GM19467 (cell line): Measurements from ENCODE around the gene GBP3.
A peak's percentile ranks its signal among the peaks of the same experiment; 100 is the strongest.
"Not testable (repeated sequence)": the region's sequence is repeated elsewhere in the genome, so short reads cannot be mapped to it uniquely, and the experiment has no call there.

Experiments used
- ATAC-seq: cut with Tn5 transposase; IDR thresholded peaks from one replicate; pipeline ENCODE4 v1.9.1; 2021; ENCODE audit warnings: mild to moderate bottlenecking, moderate library complexity; ENCODE audit not compliant: unreplicated experiment

GBP3 gene

GRCh38 chr1:89041119-89041641 is 18.5 kb upstream of the GBP3 start:
- peak; percentile 91 for ATAC-seq

- no peak for ATAC-seq
Observed at GRCh38 chr1:89040315-89040626, 17.6 kb upstream of the GBP3 start.

GRCh38 chr1:89037186-89037585 is 14.5 kb upstream of the GBP3 start:
- ATAC-seq, result no peak

DNA sequence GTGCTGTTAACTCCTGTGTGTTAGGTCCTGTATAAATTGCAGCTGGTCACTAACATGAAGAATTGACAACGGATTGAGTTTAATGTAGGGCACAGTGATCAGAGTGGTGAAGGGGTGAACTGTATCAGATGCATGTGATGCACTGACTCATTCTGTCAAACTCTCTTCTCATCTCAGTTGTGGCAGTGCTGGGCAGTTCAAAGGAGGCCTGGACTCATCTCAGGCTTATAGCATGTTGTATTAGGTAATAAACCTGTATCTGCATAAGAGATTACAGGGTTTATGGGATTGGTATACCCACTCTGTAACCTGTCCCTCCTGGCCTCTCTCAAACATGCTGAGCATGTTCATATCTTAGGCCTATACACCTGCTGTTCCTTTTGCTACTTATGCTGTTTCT is 12.4 kb upstream of the GBP3 start:
- ATAC-seq, result no peak

GRCh38 chr1:89034004-89034403 is 11.3 kb upstream of the GBP3 start:
- not testable (repeated sequence) for ATAC-seq

- not testable (repeated sequence) for ATAC-seq
Observed at GRCh38 chr1:89029051-89029450, 6.4 kb upstream of the GBP3 start.

- no peak for ATAC-seq
Observed at GRCh38 chr1:89025928-89026327, 3.3 kb upstream of the GBP3 start.

DNA sequence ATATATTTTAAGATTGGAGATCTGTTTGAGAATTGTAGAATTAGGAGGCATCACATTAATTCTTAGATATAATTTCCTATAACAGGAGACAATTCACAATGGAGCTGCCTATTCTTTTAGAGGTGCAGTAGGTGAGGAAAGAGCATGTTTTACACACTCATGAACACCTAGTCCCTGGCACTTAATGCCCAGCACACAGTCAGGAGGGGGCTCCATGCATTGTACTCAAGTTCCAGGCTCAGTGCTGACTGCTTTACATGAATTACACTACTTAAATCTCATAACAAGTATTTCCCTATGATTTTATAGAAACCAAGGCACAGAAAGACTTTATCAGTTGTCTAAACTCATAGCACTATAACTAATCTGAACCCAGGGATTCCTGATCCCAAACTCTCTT is 360 bp upstream of the GBP3 start:
- ATAC-seq, result no peak

- not testable (repeated sequence) for ATAC-seq
Observed at GRCh38 chr1:89018318-89018717, 4.3 kb downstream of the GBP3 start.

DNA sequence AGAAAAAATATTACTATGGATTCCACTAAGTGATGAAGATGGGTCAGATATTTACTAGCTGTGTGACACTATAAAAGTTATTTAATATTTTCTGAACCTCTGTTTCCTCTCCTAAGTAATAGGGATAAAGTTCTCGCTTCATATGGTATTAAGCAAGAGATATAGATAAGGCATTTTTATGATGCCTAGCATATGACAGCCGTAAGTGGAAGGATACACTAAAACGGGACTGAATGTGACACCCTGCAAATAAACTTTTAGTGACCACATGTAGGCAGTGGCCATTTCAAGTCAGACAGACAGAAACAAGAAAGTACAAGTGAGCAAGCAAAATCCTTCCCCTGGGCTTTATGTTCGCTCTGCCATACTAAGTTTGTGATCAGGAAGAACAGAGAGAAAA is 14.2 kb downstream of the GBP3 start:
- no peak for ATAC-seq

GRCh38 chr1:89005286-89006151 is 17.1 kb downstream of the GBP3 start:
- ATAC-seq, result no peak

DNA sequence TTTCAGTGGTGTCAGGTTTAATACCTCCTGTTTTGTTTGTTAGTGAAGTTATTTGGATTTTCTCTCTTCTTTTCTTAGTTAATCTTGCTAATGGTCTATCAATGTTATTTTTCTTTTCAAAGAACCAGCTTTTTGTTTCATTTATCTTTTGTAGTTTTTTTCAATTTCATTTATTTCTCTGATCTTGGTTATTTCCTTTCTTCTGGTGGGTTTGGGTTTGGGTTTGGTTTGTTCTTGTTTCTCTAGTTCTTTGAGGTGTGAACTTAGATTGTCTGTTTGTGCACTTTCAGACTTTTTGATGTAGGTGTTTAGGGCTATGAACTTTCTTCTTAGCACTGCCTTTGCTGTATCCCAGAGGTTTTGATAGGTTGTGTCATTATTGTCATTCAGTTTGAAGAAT is 20.5 kb downstream of the GBP3 start:
- not testable (repeated sequence) for ATAC-seq

- ATAC-seq, result no peak
Observed at GRCh38 chr1:89001510-89001909, 21.2 kb downstream of the GBP3 start.

DNA sequence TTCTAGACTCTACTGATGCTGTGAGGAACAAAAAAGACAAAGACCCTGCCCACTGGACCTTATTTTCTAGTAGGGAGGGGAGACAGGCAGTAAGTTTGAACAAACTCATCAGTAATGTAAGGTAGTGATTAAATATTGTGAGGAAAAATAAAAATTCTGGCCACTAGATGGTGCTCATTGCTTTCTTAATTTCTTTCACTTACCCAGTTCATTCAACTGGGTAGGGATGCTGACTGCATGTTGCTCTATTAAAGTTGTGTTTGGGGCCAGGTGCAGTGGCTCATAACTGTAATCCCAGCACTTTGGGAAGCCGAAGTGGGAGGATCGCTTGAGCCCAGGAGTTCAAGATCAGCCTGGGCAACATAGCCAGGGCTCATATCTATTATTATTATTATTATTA is 23.9 kb downstream of the GBP3 start:
- ATAC-seq, result peak; percentile 62

GRCh38 chr1:88990426-88990825 is 32.2 kb downstream of the GBP3 start:
- no peak for ATAC-seq

GRCh38 chr1:88985692-88986091 is 37.0 kb downstream of the GBP3 start:
- no peak for ATAC-seq

- ATAC-seq, result no peak
Observed at GRCh38 chr1:88985032-88985431, 37.6 kb downstream of the GBP3 start.

GRCh38 chr1:88984569-88984968 is 38.1 kb downstream of the GBP3 start:
- ATAC-seq, result no peak

- ATAC-seq, result no peak
Observed at GRCh38 chr1:88983791-88984559, 38.7 kb downstream of the GBP3 start.

DNA sequence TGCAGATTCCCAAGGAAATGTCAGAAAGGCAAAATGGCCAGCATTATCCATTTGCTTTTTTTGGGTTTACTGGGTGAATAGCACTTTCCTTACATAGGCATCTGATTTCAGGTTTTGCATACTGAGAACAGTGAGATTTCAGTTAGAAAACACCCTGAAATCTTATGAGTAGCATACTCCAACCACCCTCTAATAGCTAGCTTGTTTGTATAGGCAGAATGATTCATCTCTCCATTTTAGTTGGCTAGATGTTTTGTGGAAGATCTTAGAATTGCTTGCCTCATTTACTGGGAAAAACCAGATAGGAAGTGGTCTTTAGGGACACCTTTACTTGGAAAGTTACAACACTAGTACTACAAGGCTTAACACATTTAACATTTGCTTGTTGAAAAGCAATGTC is 40.6 kb downstream of the GBP3 start:
- ATAC-seq, result no peak

- not testable (repeated sequence) for ATAC-seq
Observed at GRCh38 chr1:88981506-88981905, 41.2 kb downstream of the GBP3 start.

- no peak for ATAC-seq
Observed at GRCh38 chr1:88980870-88981269, 41.8 kb downstream of the GBP3 start.
